Panc1 (cell line): Measurements from ENCODE around the gene CLEC20A.

Experiments
- POLR2AphosphoS5 ChIP-seq: IDR thresholded peaks from 2 replicates; pipeline ENCODE4 v1.6.1; 2012; ENCODE audit warnings: mild to moderate bottlenecking, low read depth, low read length, moderate library complexity
- REST ChIP-seq, 2 experiments: IDR thresholded peaks; 2 replicates each; pipeline ENCODE4 v1.6.1; 2011 to 2012; ENCODE audit warnings: low read depth in 2 of 2, control low read depth in 1 of 2, low read length in 1 of 2, mild to moderate bottlenecking in 1 of 2, moderate library complexity in 1 of 2; ENCODE audit not compliant: insufficient read depth in 1 of 2
- SIN3A ChIP-seq: IDR thresholded peaks from 2 replicates; pipeline ENCODE4 v1.6.1; 2012; ENCODE audit warnings: low read depth, mild to moderate bottlenecking, low read length, moderate library complexity, borderline replicate concordance; ENCODE audit not compliant: insufficient read depth
- TCF7L2 ChIP-seq: IDR thresholded peaks from 2 replicates; pipeline ENCODE4 v1.6.1; 2011; ENCODE audit warnings: mild to moderate bottlenecking, low read depth, low read length, inconsistent platforms
- TF ChIP-seq, protein P1 (sequence below): fragments of 450-650 bp; IDR thresholded peaks from 2 replicates; pipeline ENCODE4 v1.5.1; 2017; ENCODE audit warnings: mild to moderate bottlenecking

DNA sequence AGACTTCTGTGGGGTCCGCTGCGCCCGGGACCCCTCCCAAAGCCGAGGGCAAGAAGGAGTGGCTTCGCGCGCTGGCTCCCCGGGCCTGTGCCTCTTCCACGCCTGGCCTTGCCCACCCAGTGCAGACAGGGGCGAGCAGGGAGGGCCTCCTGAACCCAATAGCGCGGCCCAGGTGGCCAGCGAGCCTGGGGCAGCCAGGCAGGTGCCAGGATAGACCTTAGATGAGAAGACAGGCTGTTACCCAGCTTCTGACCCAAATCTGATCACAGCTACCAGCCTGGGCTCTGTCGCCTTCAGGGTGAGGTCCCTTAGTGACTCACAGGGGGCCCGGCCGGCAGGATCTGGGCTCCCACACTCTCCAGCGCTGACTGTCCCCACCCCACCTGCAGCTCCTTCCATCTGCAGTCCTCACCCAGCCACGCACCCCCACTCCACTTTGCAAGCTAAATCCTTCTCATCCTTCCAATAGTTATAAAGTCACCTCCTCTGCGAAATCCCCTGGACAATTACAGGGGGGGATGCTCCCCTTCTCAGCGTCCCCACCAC is 9.6 kb downstream of the CLEC20A start:
- no peak for TF ChIP-seq POLR2AphosphoS5
- TF ChIP-seq, protein P1, sequence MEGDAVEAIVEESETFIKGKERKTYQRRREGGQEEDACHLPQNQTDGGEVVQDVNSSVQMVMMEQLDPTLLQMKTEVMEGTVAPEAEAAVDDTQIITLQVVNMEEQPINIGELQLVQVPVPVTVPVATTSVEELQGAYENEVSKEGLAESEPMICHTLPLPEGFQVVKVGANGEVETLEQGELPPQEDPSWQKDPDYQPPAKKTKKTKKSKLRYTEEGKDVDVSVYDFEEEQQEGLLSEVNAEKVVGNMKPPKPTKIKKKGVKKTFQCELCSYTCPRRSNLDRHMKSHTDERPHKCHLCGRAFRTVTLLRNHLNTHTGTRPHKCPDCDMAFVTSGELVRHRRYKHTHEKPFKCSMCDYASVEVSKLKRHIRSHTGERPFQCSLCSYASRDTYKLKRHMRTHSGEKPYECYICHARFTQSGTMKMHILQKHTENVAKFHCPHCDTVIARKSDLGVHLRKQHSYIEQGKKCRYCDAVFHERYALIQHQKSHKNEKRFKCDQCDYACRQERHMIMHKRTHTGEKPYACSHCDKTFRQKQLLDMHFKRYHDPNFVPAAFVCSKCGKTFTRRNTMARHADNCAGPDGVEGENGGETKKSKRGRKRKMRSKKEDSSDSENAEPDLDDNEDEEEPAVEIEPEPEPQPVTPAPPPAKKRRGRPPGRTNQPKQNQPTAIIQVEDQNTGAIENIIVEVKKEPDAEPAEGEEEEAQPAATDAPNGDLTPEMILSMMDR = no peak
- no peak for TF ChIP-seq TCF7L2
- no peak for TF ChIP-seq REST (IDR thresholded peaks at IDR 0.05; ENCODE audit: insufficient read depth in 1 of 2, low read depth in 2 of 2, low read length in 1 of 2)
- no peak for TF ChIP-seq SIN3A
